Measurements from ENCODE around the gene NPAS3.

DNA sequence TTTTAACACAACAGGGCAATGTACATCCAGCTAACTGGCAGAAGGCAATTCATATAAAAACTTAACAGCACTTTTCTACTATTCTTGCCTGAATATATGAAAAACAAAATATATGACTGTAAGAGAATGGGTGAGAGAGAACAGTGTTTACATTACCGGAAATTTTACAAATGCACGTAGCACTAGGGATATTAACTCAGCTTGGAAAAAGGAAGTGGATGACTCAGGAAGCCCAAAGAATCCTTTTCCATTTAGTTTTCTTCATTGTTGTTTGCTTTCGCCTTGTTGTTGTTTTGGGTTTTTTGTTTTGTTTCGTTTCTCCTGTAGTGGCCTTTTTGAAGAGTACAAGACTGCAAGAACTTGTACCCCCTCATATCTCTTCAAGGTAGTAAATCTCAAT is 716.7 kb downstream of the NPAS3 start:
- TF ChIP-seq, protein P1, sequence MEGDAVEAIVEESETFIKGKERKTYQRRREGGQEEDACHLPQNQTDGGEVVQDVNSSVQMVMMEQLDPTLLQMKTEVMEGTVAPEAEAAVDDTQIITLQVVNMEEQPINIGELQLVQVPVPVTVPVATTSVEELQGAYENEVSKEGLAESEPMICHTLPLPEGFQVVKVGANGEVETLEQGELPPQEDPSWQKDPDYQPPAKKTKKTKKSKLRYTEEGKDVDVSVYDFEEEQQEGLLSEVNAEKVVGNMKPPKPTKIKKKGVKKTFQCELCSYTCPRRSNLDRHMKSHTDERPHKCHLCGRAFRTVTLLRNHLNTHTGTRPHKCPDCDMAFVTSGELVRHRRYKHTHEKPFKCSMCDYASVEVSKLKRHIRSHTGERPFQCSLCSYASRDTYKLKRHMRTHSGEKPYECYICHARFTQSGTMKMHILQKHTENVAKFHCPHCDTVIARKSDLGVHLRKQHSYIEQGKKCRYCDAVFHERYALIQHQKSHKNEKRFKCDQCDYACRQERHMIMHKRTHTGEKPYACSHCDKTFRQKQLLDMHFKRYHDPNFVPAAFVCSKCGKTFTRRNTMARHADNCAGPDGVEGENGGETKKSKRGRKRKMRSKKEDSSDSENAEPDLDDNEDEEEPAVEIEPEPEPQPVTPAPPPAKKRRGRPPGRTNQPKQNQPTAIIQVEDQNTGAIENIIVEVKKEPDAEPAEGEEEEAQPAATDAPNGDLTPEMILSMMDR (conservative IDR thresholded peaks at IDR 0.05; ENCODE audit: low read length) = no peak
- no peak for TF ChIP-seq EZH2phosphoT487 (IDR thresholded peaks at IDR 0.05; ENCODE audit: borderline replicate concordance, low read depth, low read length)
